ENCODE data around the gene MAP3K13. TPM values are rescaled to one million over a fixed set of nuclear protein-coding genes. Genes with fewer than 3 reads are reported as not detected.

Gene MAP3K13
- total and polyA plus RNA-seq, 10 of the 15 experiments (the other 5 are each of a cell fraction or from before 2014, with no cell fraction given) = 10.5 to 70.8 (median 26.8) TPM

- H4K20me1 ChIP-seq (ENCODE audit: control insufficient read depth, insufficient read depth) = no peaks in the 10 kb centered on the region
- no TSS peak for BruUV-seq (replicated peaks)
- no peak overlapping the region for H3K9ac ChIP-seq (ENCODE audit: control insufficient read depth, insufficient read depth, low read length)
- peaks cover 29% of the 10 kb centered on the region for H3K79me2 ChIP-seq (ENCODE audit: control insufficient read depth, insufficient read depth, low read length)
- H3K9me3 ChIP-seq (replicated peaks; ENCODE audit: control insufficient read depth, insufficient read depth, low read length) = no peaks in the 10 kb centered on the region
- in situ Hi-C loops (cut with MboI) (no loop called here), intact Hi-C loops (cut with micrococcal nuclease; ENCODE audit: unreplicated experiment) (no loop called here)
- peaks cover 8% of the 10 kb centered on the region; the same call in 1 of the 2 replicates for H3K4me1 ChIP-seq (ENCODE audit: control insufficient read depth, insufficient read depth, low read length)
- FAIRE-seq = no peak
- TF ChIP-seq NR2F1 (conservative IDR thresholded peaks at IDR 0.05) = no peak
- TF ChIP-seq NFXL1 (IDR thresholded peaks at IDR 0.05; ENCODE audit: borderline replicate concordance) = no peak
- no peak for TF ChIP-seq JUND (IDR thresholded peaks at IDR 0.05; ENCODE audit: low read depth, low read length)
- no peak for TF ChIP-seq SKIL (IDR thresholded peaks at IDR 0.05; ENCODE audit: low read depth, poor library complexity, severe bottlenecking)
- TF ChIP-seq ETV6 (conservative IDR thresholded peaks at IDR 0.05 in 1 of 2, IDR thresholded peaks at IDR 0.05 in 1 of 2; ENCODE audit: borderline replicate concordance in 1 of 2, low read depth in 1 of 2) = no peak
- no peak for TF ChIP-seq BACH1 (IDR thresholded peaks at IDR 0.05; ENCODE audit: borderline replicate concordance)
- TF ChIP-seq YBX1 (IDR thresholded peaks at IDR 0.05) = no peak
- no peak for TF ChIP-seq HDAC2 (IDR thresholded peaks at IDR 0.05)
- no peak for TF ChIP-seq SREBF2 (IDR thresholded peaks at IDR 0.05; ENCODE audit: low read length)
- no peak for TF ChIP-seq TBL1XR1 (IDR thresholded peaks at IDR 0.05; ENCODE audit: low read depth, low read length)
- TF ChIP-seq CEBPZ (IDR thresholded peaks at IDR 0.05; ENCODE audit: low read depth, low read length) = no peak
- no peak for TF ChIP-seq HDAC6 (IDR thresholded peaks at IDR 0.05; ENCODE audit: unreplicated experiment)
- no peak for TF ChIP-seq BHLHE40 (IDR thresholded peaks at IDR 0.05; ENCODE audit: borderline replicate concordance in 1 of 2, low read depth in 2 of 2, low read length in 1 of 2)
- TF ChIP-seq ATF7 (IDR thresholded peaks at IDR 0.05; ENCODE audit: low read depth) = no peak
- TF ChIP-seq TCF3 (IDR thresholded peaks at IDR 0.05; ENCODE audit: borderline replicate concordance, insufficient read depth, low read depth, low read length) = no peak
- no peak overlapping the region for H3K4me2 ChIP-seq (ENCODE audit: control insufficient read depth, insufficient read depth)
- SMC1A ChIA-PET (ENCODE audit: uncharacterized antibody, unreplicated experiment) = interaction anchor here (0.6 to 1.3 kb wide), 3 partner anchors 180 to 283 kb away, joined by 3 to 4 read pairs (median 3); no protein-coding TSS in a partner anchor
- CTCF ChIA-PET = interaction anchor here (1.3 to 1.9 kb wide), 2 partner anchors 12 to 14 kb away, joined by 3 to 7 read pairs; no protein-coding TSS in a partner anchor
- ATAC-seq = no peak
- H3K27ac ChIP-seq (ENCODE audit: control insufficient read depth, insufficient read depth) = no peak overlapping the region
- RAD21 ChIA-PET (ENCODE audit: unreplicated experiment) = no interaction called here
- no peak for DNase-seq (ENCODE audit: low read depth, low spot score)
- no peak overlapping the region for H2AFZ ChIP-seq (ENCODE audit: control insufficient read depth, low read depth, low read length)
- POLR2A ChIA-PET = no interaction called here
- no peaks in the 10 kb centered on the region for H3K27me3 ChIP-seq (replicated peaks in 1 of 2; ENCODE audit: control insufficient read depth in 2 of 2, insufficient read depth in 2 of 2, low read length in 1 of 2)
- no peaks in the 10 kb centered on the region for H3K36me3 ChIP-seq (ENCODE audit: control insufficient read depth in 2 of 2, insufficient read depth in 2 of 2, low read length in 1 of 2)
- H3K4me3 ChIP-seq = no peak overlapping the region
Observed at GRCh38 chr3:185366913-185367312, 4.0 kb downstream of the MAP3K13 start.

Data from GM12878 (cell line).